SU-DHL-6 (cell line): Measurements from ENCODE around the gene LDLRAD3.

Experiments used
- H2AFZ ChIP-seq: fragments of 200-600 bp; sonication (generic); 2 replicates; pipeline ENCODE4 v1.6.1; 2014; ENCODE audit warnings: low read depth, mild to moderate bottlenecking, moderate library complexity, mixed read lengths, antibody characterized with exemption, low read length; ENCODE audit not compliant: severe bottlenecking
- H3F3A ChIP-seq: fragments of 200-600 bp; shearing (Covaris generic); 2 replicates; pipeline ENCODE4 v1.6.0; 2016; ENCODE audit warnings: antibody characterized with exemption, mild to moderate bottlenecking; ENCODE audit not compliant: insufficient read depth
- H3K27ac ChIP-seq: fragments of 200-600 bp; sonication (generic); 2 replicates; pipeline ENCODE4 v1.5.1; 2016; ENCODE audit warnings: low read depth, mild to moderate bottlenecking, low read length, moderate library complexity, mixed read lengths
- H3K27me3 ChIP-seq: fragments of 200-600 bp; sonication (generic), shearing (Covaris generic); 2 replicates; pipeline ENCODE4 v1.6.0; 2014; ENCODE audit warnings: mild to moderate bottlenecking, low read length
- H3K36me3 ChIP-seq: fragments of 200-600 bp; sonication (generic); 2 replicates; pipeline ENCODE4 v1.6.1; 2014; ENCODE audit warnings: mild to moderate bottlenecking, low read length, mixed read lengths
- H3K4me2 ChIP-seq: fragments of 300-600, 200-600 bp; shearing (Covaris generic), sonication (generic); 2 replicates; pipeline ENCODE4 v1.6.0; 2014; ENCODE audit warnings: low read length, low read depth, mild to moderate bottlenecking; ENCODE audit not compliant: poor library complexity, severe bottlenecking
- H3K4me3 ChIP-seq: fragments of 200-600 bp; sonication (generic); 2 replicates; pipeline ENCODE4 v1.5.1; 2014; ENCODE audit warnings: antibody characterized with exemption, low read length, mild to moderate bottlenecking, mixed read lengths; ENCODE audit not compliant: insufficient read depth, poor library complexity, severe bottlenecking
- H3K79me2 ChIP-seq: fragments of 200-600 bp; sonication (generic); 2 replicates; pipeline ENCODE4 v1.6.1; 2014; ENCODE audit warnings: mild to moderate bottlenecking, low read length, moderate library complexity; ENCODE audit not compliant: insufficient read depth
- H3K9ac ChIP-seq: fragments of 200-600 bp; sonication (generic); 2 replicates; pipeline ENCODE4 v1.7.0; 2014; ENCODE audit warnings: mild to moderate bottlenecking, low read length
- H3K9me2 ChIP-seq: fragments of 200-600 bp; sonication (generic); replicated peaks from 2 replicates; pipeline ENCODE4 v1.6.1; 2014; ENCODE audit warnings: low read length; ENCODE audit not compliant: insufficient read depth
- H3K9me3 ChIP-seq: fragments of 200-600 bp; sonication (generic); 2 replicates; pipeline ENCODE4 v1.6.1; 2014; ENCODE audit warnings: low read length, mixed read lengths; ENCODE audit not compliant: insufficient read depth
- H4K20me1 ChIP-seq: fragments of 200-600 bp; sonication (generic); 2 replicates; pipeline ENCODE4 v1.6.1; 2014; ENCODE audit warnings: low read depth, mild to moderate bottlenecking, antibody characterized with exemption, low read length, moderate library complexity, mixed read lengths
- EZH2phosphoT487 ChIP-seq: fragments of 200-600 bp; sonication (generic), shearing (Covaris generic); conservative IDR thresholded peaks from 2 replicates; pipeline ENCODE4 v1.6.1; 2018; ENCODE audit warnings: mild to moderate bottlenecking, antibody characterized with exemption, low read length, moderate library complexity, mixed read lengths
- TF ChIP-seq, protein P1 (sequence below): fragments of 200-600 bp; sonication (generic); IDR thresholded peaks from one replicate; pipeline ENCODE4 v1.5.1; 2017; ENCODE audit warnings: antibody characterized with exemption, mild to moderate bottlenecking, low read length, moderate library complexity; ENCODE audit not compliant: insufficient read depth, poor library complexity, severe bottlenecking

LDLRAD3 gene

DNA sequence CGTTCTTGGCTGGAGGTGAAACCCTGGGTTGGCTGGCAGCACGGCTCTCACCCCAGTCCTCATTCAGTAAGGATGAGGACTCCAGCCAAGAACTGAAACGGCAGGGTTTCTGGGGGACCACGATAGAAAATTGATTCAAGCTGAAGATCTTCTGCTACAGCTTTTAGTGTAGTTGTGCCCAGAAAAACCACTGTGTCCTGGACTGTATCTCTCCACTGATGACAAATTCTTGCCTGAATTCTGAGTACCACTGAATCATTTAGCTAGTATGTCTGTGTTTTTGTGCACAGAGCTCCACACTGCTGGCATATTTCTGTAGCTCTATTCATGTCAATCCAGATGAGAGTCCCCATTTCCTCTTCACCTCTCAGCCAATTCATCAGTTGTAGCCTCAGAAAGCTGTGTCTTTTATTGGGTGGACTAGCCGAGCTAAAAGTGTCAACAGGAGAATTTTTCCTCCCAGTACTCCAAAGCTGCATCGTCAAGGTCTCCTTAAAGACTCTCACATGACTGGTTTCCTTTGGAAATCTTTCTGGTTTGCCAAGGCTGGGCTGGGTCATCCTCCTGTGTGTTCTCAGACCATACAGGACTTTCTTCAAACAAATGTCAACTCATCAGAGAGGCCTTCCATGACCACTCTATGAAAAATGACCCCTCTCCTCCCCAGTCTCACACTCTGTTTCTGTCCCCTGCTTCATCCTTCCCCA lies 144.6 kb downstream of the LDLRAD3 start:
- no peak overlapping the region for H3K9ac ChIP-seq

DNA sequence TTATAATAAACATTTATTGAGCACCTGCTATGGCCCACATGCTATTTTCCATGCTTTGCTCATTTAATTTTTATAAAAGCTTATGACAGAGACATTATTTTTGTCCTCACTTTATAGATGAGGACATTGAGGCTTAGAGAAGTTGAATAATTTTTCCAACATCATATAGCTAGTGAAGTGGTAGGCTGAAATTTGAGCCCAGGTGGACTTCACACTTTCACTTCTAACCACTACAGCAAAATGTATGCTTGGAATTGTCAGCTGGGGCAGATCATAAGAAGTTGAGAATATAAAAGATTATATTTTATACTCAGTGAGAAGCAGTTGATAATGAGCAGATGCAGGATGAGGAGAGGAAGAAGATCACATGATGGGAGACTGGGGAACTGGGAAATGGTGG lies 146.1 kb downstream of the LDLRAD3 start:
- Histone ChIP-seq H3K4me3 (no peak overlapping the region), H4K20me1 (no peaks in the 10 kb centered on the region), H3K9me2 (no peaks in the 10 kb centered on the region), H3K27me3 (no peaks in the 10 kb centered on the region), H3K36me3 (no peaks in the 10 kb centered on the region), H3K79me2 (no peaks in the 10 kb centered on the region), H3F3A (no peaks in the 10 kb centered on the region), H3K9me3 (no peaks in the 10 kb centered on the region; the same call in 1 of the 2 replicates), H3K27ac (no peak overlapping the region), H3K9ac (no peak overlapping the region), H3K4me2 (no peak overlapping the region), H2AFZ (no peak overlapping the region)
- TF ChIP-seq, protein P1, sequence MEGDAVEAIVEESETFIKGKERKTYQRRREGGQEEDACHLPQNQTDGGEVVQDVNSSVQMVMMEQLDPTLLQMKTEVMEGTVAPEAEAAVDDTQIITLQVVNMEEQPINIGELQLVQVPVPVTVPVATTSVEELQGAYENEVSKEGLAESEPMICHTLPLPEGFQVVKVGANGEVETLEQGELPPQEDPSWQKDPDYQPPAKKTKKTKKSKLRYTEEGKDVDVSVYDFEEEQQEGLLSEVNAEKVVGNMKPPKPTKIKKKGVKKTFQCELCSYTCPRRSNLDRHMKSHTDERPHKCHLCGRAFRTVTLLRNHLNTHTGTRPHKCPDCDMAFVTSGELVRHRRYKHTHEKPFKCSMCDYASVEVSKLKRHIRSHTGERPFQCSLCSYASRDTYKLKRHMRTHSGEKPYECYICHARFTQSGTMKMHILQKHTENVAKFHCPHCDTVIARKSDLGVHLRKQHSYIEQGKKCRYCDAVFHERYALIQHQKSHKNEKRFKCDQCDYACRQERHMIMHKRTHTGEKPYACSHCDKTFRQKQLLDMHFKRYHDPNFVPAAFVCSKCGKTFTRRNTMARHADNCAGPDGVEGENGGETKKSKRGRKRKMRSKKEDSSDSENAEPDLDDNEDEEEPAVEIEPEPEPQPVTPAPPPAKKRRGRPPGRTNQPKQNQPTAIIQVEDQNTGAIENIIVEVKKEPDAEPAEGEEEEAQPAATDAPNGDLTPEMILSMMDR, result no peak
- TF ChIP-seq EZH2phosphoT487, result no peak

More for the DNA sequence above, 144.6 kb downstream of the LDLRAD3 start:
- no peaks in the 10 kb centered on the region for H3K27me3 ChIP-seq
- no peak overlapping the region for H3K4me3 ChIP-seq
- H2AFZ ChIP-seq, result no peak overlapping the region
- no peaks in the 10 kb centered on the region; the same call in 1 of the 2 replicates for H3K9me3 ChIP-seq
- H3K9me2 ChIP-seq, result no peaks in the 10 kb centered on the region
- no peak overlapping the region for H3K4me2 ChIP-seq
- no peaks in the 10 kb centered on the region for H3K79me2 ChIP-seq
- H4K20me1 ChIP-seq, result no peaks in the 10 kb centered on the region
- H3K36me3 ChIP-seq, result no peaks in the 10 kb centered on the region
- TF ChIP-seq, protein P1, result no peak
- no peak for TF ChIP-seq EZH2phosphoT487
- no peaks in the 10 kb centered on the region for H3F3A ChIP-seq
- H3K27ac ChIP-seq, result no peak overlapping the region

DNA sequence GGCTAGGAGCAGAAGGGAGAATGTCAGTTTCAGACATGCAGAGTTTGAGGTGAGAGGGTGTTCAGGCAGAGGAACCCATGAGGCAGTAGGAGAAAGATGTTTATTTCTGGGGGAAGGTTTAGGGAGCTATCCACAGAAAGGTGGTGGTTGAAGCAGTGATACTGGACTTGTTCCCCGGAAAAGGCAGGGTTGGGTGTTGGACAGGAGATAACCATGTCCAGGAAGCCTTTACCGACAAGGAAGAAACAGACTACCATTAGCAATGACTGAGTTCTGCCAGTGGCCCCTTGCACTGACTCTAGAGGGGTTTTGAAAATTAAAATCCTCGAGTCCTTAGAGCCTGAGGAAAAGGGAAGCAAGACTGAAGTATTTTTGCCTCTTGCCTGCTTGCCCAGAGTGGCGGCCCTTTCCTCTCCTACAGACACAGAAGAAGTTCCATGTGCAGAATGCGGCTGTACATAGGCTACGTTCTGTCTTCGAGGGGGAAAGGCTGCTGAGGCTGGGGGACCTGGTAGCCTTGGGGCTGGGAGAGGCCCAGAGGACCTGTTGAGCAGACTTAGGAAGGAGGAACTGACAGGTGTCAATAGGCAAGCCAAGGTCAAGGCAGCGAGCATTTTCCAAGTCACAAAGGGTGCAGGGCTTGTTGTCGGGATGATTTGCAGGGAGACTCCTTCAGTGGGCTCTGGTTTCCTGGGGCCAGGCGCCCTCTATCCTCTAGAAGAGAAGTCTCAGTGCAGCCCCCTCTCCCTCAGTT lies 146.7 kb downstream of the LDLRAD3 start:
- TF ChIP-seq EZH2phosphoT487, result no peak
- H4K20me1 ChIP-seq, result no peaks in the 10 kb centered on the region
- no peak overlapping the region for H2AFZ ChIP-seq
- no peak overlapping the region for H3K4me2 ChIP-seq
- no peaks in the 10 kb centered on the region; the same call in 1 of the 2 replicates for H3K9me3 ChIP-seq
- no peaks in the 10 kb centered on the region for H3K9me2 ChIP-seq
- H3K27me3 ChIP-seq, result no peaks in the 10 kb centered on the region
- no peaks in the 10 kb centered on the region for H3F3A ChIP-seq
- H3K79me2 ChIP-seq, result no peaks in the 10 kb centered on the region
- H3K9ac ChIP-seq, result no peak overlapping the region
- no peaks in the 10 kb centered on the region for H3K36me3 ChIP-seq
- no peak overlapping the region for H3K27ac ChIP-seq
- no peak overlapping the region for H3K4me3 ChIP-seq

DNA sequence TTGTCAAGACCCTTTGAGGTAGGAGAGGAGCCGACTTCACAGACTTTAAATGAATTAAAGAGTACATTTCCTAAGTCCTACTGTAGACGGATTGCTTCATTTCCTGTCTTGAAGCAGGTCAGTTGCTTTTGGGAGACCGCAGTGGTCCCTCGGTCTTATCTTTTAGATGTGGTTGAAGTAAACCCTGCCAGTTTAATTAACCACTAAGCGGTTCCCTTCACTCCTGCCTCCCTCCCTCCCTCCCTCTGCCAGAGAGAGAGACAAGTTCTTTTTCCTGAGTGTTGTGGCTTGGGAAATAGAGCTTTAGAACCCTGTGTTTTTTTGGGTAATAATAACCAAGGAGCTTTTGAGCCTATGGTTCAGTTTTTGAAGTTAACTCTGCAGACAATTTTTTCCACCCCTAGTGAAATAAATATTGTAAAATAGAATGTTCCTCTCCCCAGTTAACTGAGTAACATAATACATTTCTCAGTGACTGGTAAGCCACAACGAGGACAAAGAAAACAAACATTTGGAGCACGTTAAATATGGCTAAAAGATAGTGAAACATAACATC lies 147.5 kb downstream of the LDLRAD3 start:
- no peak overlapping the region for H3K27ac ChIP-seq

More for the DNA sequence above, 147.5 kb downstream of the LDLRAD3 start:
- H3K79me2 ChIP-seq, result no peaks in the 10 kb centered on the region
- no peaks in the 10 kb centered on the region for H3K27me3 ChIP-seq
- H3K9ac ChIP-seq, result no peak overlapping the region
- no peak overlapping the region for H2AFZ ChIP-seq
- no peaks in the 10 kb centered on the region for H3F3A ChIP-seq
- H3K9me2 ChIP-seq, result no peaks in the 10 kb centered on the region
- H3K9me3 ChIP-seq, result no peaks in the 10 kb centered on the region; the same call in 1 of the 2 replicates
- H3K4me2 ChIP-seq, result no peak overlapping the region
- TF ChIP-seq EZH2phosphoT487, result no peak
- TF ChIP-seq, protein P1, result no peak
- H3K36me3 ChIP-seq, result no peaks in the 10 kb centered on the region
- no peak overlapping the region for H3K4me3 ChIP-seq
- H4K20me1 ChIP-seq, result no peaks in the 10 kb centered on the region
